ENCODE measurements around the gene MAP4K2. TPM values are rescaled to one million over a fixed set of nuclear protein-coding genes. Genes with fewer than 3 reads are reported as not detected.

The MAP4K2 gene
- total and polyA plus RNA-seq, 2 of the 13 experiments (the other 11 are each of a cell fraction or from before 2014, with no cell fraction given): 8.3 to 17.6 TPM

GRCh38 chr11:64845129-64845775 lies 42.2 kb upstream of the MAP4K2 start:
- FAIRE-seq: no peak
- ChIA-PET POLR2A (interaction anchor here (0.7 to 4.7 kb wide), 7 partner anchors 25 to 1014 kb away, joined by 3 to 30 read pairs (median 4); partner anchors contain the start of genes ARL2, BATF2 and EHD1), CTCF (ENCODE audit: low intra/inter-chr PET ratio, low total read pairs) (interaction anchor here (4.5 kb wide), 1 partner anchor 49 kb away, joined by 72 read pairs; no protein-coding TSS in a partner anchor)
- peak overlapping the region; percentile 57 to 84 (median 68); a peak in 4 of 6 replicates for H3K4me3 ChIP-seq (replicated peaks in 1 of 3; ENCODE audit: insufficient read depth in 1 of 3, low read depth in 2 of 3, low read length in 3 of 3)
- no TSS peak for BruUV-seq (replicated peaks)
- H3K36me3 ChIP-seq (replicated peaks in 1 of 2; ENCODE audit: control insufficient read depth in 1 of 2, insufficient read depth in 2 of 2, low read length in 2 of 2): no peaks in the 10 kb centered on the region
- intact Hi-C loops (cut with micrococcal nuclease; ENCODE audit: unreplicated experiment): loop anchor here (5.0 to 10.0 kb wide), 3 partner anchors 43 to 152 kb away; partner anchors contain the start of genes BATF2 and MAP4K2
- DNase-seq (ENCODE audit: low spot score): peak; percentile 42
- H3K4me1 ChIP-seq (ENCODE audit: insufficient read depth, low read length): peaks cover 77% of the 10 kb centered on the region
- H3K79me2 ChIP-seq (ENCODE audit: insufficient read depth, low read length): no peaks in the 10 kb centered on the region
- H4K20me1 ChIP-seq (ENCODE audit: insufficient read depth, low read length): no peaks in the 10 kb centered on the region
- H3K4me2 ChIP-seq (ENCODE audit: low read depth, low read length): peak overlapping the region; percentile 99
- H3K27me3 ChIP-seq (ENCODE audit: control insufficient read depth in 1 of 2, insufficient read depth in 2 of 2, low read length in 2 of 2): no peaks in the 10 kb centered on the region; a peak in 1 of 5 replicates
- no peaks in the 10 kb centered on the region for H3K9me3 ChIP-seq (ENCODE audit: low read length)
- H3K27ac ChIP-seq (ENCODE audit: extremely low read length, insufficient read depth, low read length): no peak overlapping the region
- H3K9ac ChIP-seq (ENCODE audit: insufficient read depth, low read depth, low read length): no peak overlapping the region
- no peak for ATAC-seq
- in situ Hi-C loops (cut with HindIII; ENCODE audit: extremely low pct_ligation_motif_present, low pct_unique_long_range_greater_than_20kb): loop anchor here (5.0 kb wide), 1 partner anchor 47 kb away; no protein-coding TSS in a partner anchor
- H2AFZ ChIP-seq (ENCODE audit: low read length): no peak overlapping the region
- WGBS (ENCODE audit: low lambda C conversion rate): 8% methylated on average over 9 of the region's 9 CpGs
- peak; percentile 50; the same call in 1 of the 2 replicates for TF ChIP-seq CHD4 (IDR thresholded peaks at IDR 0.05; ENCODE audit: borderline replicate concordance, low read length)
- TF ChIP-seq TFAP4 (IDR thresholded peaks at IDR 0.05; ENCODE audit: borderline replicate concordance, low read depth): peak; percentile 20; the same call in 1 of the 2 replicates
- TF ChIP-seq ZNF468 (CRISPR knock-in tag; IDR thresholded peaks at IDR 0.05): no peak
- peak; percentile 41; the same call in 1 of the 2 replicates for TF ChIP-seq FOSL2 (CRISPR knock-in tag; IDR thresholded peaks at IDR 0.05)
- no peak for TF ChIP-seq MAFF (IDR thresholded peaks at IDR 0.05; ENCODE audit: low read depth, low read length)
- TF ChIP-seq KDM1A (CRISPR knock-in tag; IDR thresholded peaks at IDR 0.05): peak; percentile 95
- 0 out of 2 replicates have a peak, but pooled peaks have one; percentile 25 for TF ChIP-seq NR2F6 (IDR thresholded peaks at IDR 0.05)
- peak; percentile 68 for TF ChIP-seq NR2F6 (CRISPR knock-in tag; IDR thresholded peaks at IDR 0.05)
- peak; percentile 63; the same call in 1 of the 2 replicates for TF ChIP-seq CEBPB (IDR thresholded peaks at IDR 0.05; ENCODE audit: borderline replicate concordance, low read depth, low read length)
- peak; percentile 42; the same call in 1 of the 2 replicates for TF ChIP-seq RCOR2 (CRISPR knock-in tag; IDR thresholded peaks at IDR 0.05)
- TF ChIP-seq ZFP36L2 (CRISPR knock-in tag; IDR thresholded peaks at IDR 0.05): no peak
- no peak for TF ChIP-seq ZNF33B (CRISPR knock-in tag; IDR thresholded peaks at IDR 0.05)
- TF ChIP-seq ZNF629 (CRISPR knock-in tag; conservative IDR thresholded peaks at IDR 0.05): peak; percentile 98
- TF ChIP-seq MAX (IDR thresholded peaks at IDR 0.05): peak; percentile 39; the same call in 1 of the 2 replicates
- TF ChIP-seq ZMYM2 (CRISPR knock-in tag; IDR thresholded peaks at IDR 0.05): 0 out of 2 replicates have a peak, but pooled peaks have one; percentile 51
- peak; percentile 87; the same call in 1 of the 2 replicates for TF ChIP-seq ADNP (CRISPR knock-in tag; IDR thresholded peaks at IDR 0.05)
- TF ChIP-seq THAP11 (CRISPR knock-in tag; IDR thresholded peaks at IDR 0.05): peak; percentile 7; the same call in 1 of the 2 replicates
- peak; percentile 68 for TF ChIP-seq CEBPG (CRISPR knock-in tag; IDR thresholded peaks at IDR 0.05)
- peak; percentile 97 for TF ChIP-seq ZMYM3 (CRISPR knock-in tag; IDR thresholded peaks at IDR 0.05)
- TF ChIP-seq ZNF362 (CRISPR knock-in tag; IDR thresholded peaks at IDR 0.05; ENCODE audit: borderline replicate concordance): peak; percentile 58; the same call in 1 of the 2 replicates
- TF ChIP-seq SOX6 (IDR thresholded peaks at IDR 0.05): no peak
- 0 out of 2 replicates have a peak, but pooled peaks have one; percentile 16 for TF ChIP-seq SOX6 (CRISPR knock-in tag; IDR thresholded peaks at IDR 0.05)
